Thyroid gland (tissue), 4 donors: Measurements from ENCODE around the gene DLX1. TPM values are rescaled to one million over a fixed set of nuclear protein-coding genes. Genes with fewer than 3 reads are reported as not detected.
A peak's percentile ranks its signal among the peaks of the same experiment; 100 is the strongest.

Experiments used
- DNase-seq, 2 donors: peaks; one replicate each; pipeline ENCODE4 v3.0.0-alpha.2; 2019
- H3K27ac ChIP-seq, 3 donors: fragments of 200-600 bp; sonication (generic); 1 replicate in 2 of 3; 2 replicates in 1 of 3; pipeline ENCODE4 v1.5.1; 2016 to 2019; ENCODE audit warnings: mild to moderate bottlenecking in 1 of 3, moderate library complexity in 1 of 3
- H3K27me3 ChIP-seq: fragments of 200-600 bp; sonication (generic); one replicate; pipeline ENCODE4 v1.5.1; 2019
- H3K36me3 ChIP-seq, 2 donors: fragments of 200-600 bp; sonication (generic); one replicate each; pipeline ENCODE4 v1.5.1; 2016 to 2019
- H3K4me1 ChIP-seq, 2 donors: fragments of 200-600 bp; sonication (generic); one replicate each; pipeline ENCODE4 v1.5.1; 2017 to 2019
- H3K4me3 ChIP-seq, 3 donors: fragments of 200-600 bp; sonication (generic); replicated peaks in 1 of 3; 1 replicate in 2 of 3; 2 replicates in 1 of 3; pipeline ENCODE4 v1.5.1; 2016; ENCODE audit warnings: mild to moderate bottlenecking in 1 of 3
- H3K9me3 ChIP-seq: fragments of 200-600 bp; sonication (generic); one replicate; pipeline ENCODE4 v1.5.1; 2017
- CTCF ChIP-seq, 6 experiments: fragments of 200-600 bp in 3 of 6; fragments of 450-650 bp in 3 of 6; sonication (generic) in 3 of 6; IDR thresholded peaks; one replicate each; pipeline ENCODE4 v1.5.1; 2016 to 2019; ENCODE audit warnings: antibody characterized with exemption in 6 of 6, mild to moderate bottlenecking in 2 of 6, inconsistent platforms in 1 of 6, moderate library complexity in 1 of 6
- POLR2A ChIP-seq, 2 donors: fragments of 450-650 bp; IDR thresholded peaks; one replicate each; pipeline ENCODE4 v1.6.1; 2017; ENCODE audit warnings: antibody characterized with exemption in 2 of 2, mild to moderate bottlenecking in 2 of 2, moderate library complexity in 1 of 2
- whole genome bisulfite sequencing, 2 donors: methylation state at CpG; one replicate each; pipeline ENCODE4 v1.1.5; 2017; 5-methylcytosine and 5-hydroxymethylcytosine counted together
- intact Hi-C: fragments of 100-400 bp; cut with DNase I; formaldehyde crosslinking; loops from one replicate; pipeline ENCODE4 v1.15.1; 2023
- total RNA-seq, 4 donors: library from RNA; depleted of rRNA; stranded (reverse); fragments of >200 nt; gene quantifications; one replicate each; pipeline ENCODE4 v1.2.3, GENCODE V29; 2016

The DLX1 gene
- total RNA-seq, 4 donors from 2014 or later, result 0.68 to 1.5 (median 1.0) TPM

- Histone ChIP-seq H3K9me3 (no peaks in the 10 kb centered on the region), H3K4me1 (peaks cover 27 to 53% of the 10 kb centered on the region in 2 donors), H3K27ac (no peak overlapping the region), H3K27me3 (peaks cover 70% of the 10 kb centered on the region), H3K36me3 (no peaks in the 10 kb centered on the region), H3K4me3 (no peak overlapping the region)
- WGBS, 2 donors, result 5 to 7% methylated on average over 25 of the region's 25 CpGs
- DNase-seq, result peak; percentile 67 to 75
- intact Hi-C loops, result loop anchor here (10.0 kb wide), 2 partner anchors 109 to 399 kb away; partner anchors contain the start of gene METAP1D
- no peak for TF ChIP-seq POLR2A (IDR thresholded peaks at IDR 0.05)
- TF ChIP-seq CTCF (IDR thresholded peaks at IDR 0.05), result peak; percentile 53 to 77 (median 62)
Observed at GRCh38 chr2:172103471-172104272, 18.4 kb downstream of the DLX1 start.

- no peak for DNase-seq
- Histone ChIP-seq H3K4me3 (no peak overlapping the region), H3K36me3 (no peaks in the 10 kb centered on the region), H3K9me3 (no peaks in the 10 kb centered on the region), H3K27ac (no peak overlapping the region), H3K27me3 (peaks cover 55% of the 10 kb centered on the region), H3K4me1 (peaks cover 17 to 39% of the 10 kb centered on the region in 2 donors)
- TF ChIP-seq POLR2A (IDR thresholded peaks at IDR 0.05) (no peak), CTCF (IDR thresholded peaks at IDR 0.05) (no peak)
- intact Hi-C loops, result loop anchor here (5.0 to 10.0 kb wide), 3 partner anchors 111 to 401 kb away; partner anchors contain the start of gene METAP1D
- WGBS, 2 donors, result 14 to 17% methylated on average over 23 of the region's 23 CpGs
Observed at GRCh38 chr2:172105471-172106107, 20.3 kb downstream of the DLX1 start.

GRCh38 chr2:172106108-172106961 is 21.0 kb downstream of the DLX1 start:
- H3K9me3 ChIP-seq, result no peaks in the 10 kb centered on the region
- H3K36me3 ChIP-seq, result no peaks in the 10 kb centered on the region
- peak overlapping the region in 1 of 3 donors; percentile 7 for H3K4me3 ChIP-seq
- peak in 1 of 6 experiments; percentile 12 for TF ChIP-seq CTCF (IDR thresholded peaks at IDR 0.05)
- no peak for TF ChIP-seq POLR2A (IDR thresholded peaks at IDR 0.05)
- H3K27ac ChIP-seq, result no peak overlapping the region
- DNase-seq, result no peak
- intact Hi-C loops, result loop anchor here (5.0 to 10.0 kb wide), 3 partner anchors 112 to 402 kb away; partner anchors contain the start of gene METAP1D
- peaks cover 17 to 31% of the 10 kb centered on the region in 2 donors for H3K4me1 ChIP-seq
- peaks cover 47% of the 10 kb centered on the region for H3K27me3 ChIP-seq
- 4 to 13% methylated on average over 16 to 40 of the region's 44 CpGs for WGBS, 2 donors

- intact Hi-C loops, result loop anchor here (5.0 to 10.0 kb wide), 3 partner anchors 113 to 403 kb away; partner anchors contain the start of gene METAP1D
- no peaks in the 10 kb centered on the region for H3K9me3 ChIP-seq
- H3K4me1 ChIP-seq, result peaks cover 5 to 15% of the 10 kb centered on the region in 2 donors
- H3K4me3 ChIP-seq, result no peak overlapping the region
- no peaks in the 10 kb centered on the region for H3K36me3 ChIP-seq
- H3K27me3 ChIP-seq, result peaks cover 33% of the 10 kb centered on the region
- TF ChIP-seq CTCF (IDR thresholded peaks at IDR 0.05) (no peak), POLR2A (IDR thresholded peaks at IDR 0.05) (no peak)
- no peak overlapping the region for H3K27ac ChIP-seq
- WGBS, 2 donors, result 18 to 38% methylated on average over 23 to 37 of the region's 51 CpGs
- no peak for DNase-seq
Observed at GRCh38 chr2:172107690-172108586, 22.6 kb downstream of the DLX1 start.
